ENCODE measurements around the gene DNM1. TPM values are rescaled to one million over a fixed set of nuclear protein-coding genes. Genes with fewer than 3 reads are reported as not detected.

The DNM1 gene
- total and polyA plus RNA-seq, 2 donors (not counting 3 experiments of a cell fraction or from before 2014, with no cell fraction given) = 0.59 to 2.9 TPM

DNA sequence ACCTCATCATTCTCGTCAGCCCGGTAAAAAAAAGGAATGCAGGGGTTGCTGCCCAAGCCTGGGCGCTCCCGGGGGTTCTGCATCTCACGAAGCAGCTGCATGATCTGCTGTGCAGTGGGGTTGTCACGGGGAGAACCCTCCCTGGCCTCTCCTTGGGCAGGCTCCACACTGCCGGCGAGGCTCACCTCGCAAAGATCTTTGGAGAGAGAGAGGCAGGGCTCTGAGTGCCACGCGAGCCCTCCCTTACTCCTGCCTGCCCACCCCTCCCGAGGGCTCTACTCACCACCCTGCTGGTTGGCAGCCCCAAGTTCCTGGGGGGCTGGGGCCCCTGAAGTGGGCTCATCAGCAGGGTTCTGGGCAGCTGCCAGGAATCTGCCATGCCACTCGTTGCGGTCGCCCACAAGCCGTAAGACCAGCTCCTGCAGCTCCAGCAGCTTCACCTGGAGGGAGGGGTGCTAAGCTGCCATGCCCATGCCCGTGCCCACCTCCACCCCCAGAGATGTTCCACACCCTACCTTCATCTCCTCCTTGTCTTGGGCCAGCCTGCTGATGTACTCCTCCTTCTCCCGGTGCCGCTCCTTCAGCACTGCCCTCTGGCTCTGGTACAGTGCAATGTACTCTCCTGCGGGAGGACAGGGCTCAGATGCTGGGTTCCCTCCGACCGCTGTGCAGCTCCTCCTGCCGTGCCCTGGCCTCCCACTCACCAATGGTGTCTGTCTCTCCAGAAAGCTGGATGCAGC is 54.1 kb downstream of the DNM1 start:
- intact Hi-C loops (cut with micrococcal nuclease) (no loop called here), dilution Hi-C loops (cut with MboI; ENCODE audit: extremely low pct_ligation_motif_present, low sequenced_read_pairs) (no loop called here)
- BruUV-seq (replicated peaks) = TSS peak; percentile 44
- ChIA-PET CTCF (interaction anchor here (1.3 kb wide), 1 partner anchor 84 kb away, joined by 5 read pairs; no protein-coding TSS in a partner anchor), POLR2A (no interaction called here)
- FAIRE-seq = no peak
- Histone ChIP-seq H3K9me1 (replicated peaks; ENCODE audit: control insufficient read depth, extremely low read depth, insufficient read depth, low read length) (no peaks in the 10 kb centered on the region), H4K20me1 (replicated peaks; ENCODE audit: control insufficient read depth, extremely low read depth, insufficient read depth, low read length) (no peaks in the 10 kb centered on the region), H3K9ac (replicated peaks; ENCODE audit: extremely low read depth, insufficient read depth, low read length) (no peak overlapping the region), H3K4me1 (ENCODE audit: control insufficient read depth, extremely low read depth, insufficient read depth, low read length) (no peaks in the 10 kb centered on the region), H3K27me3 (ENCODE audit: control insufficient read depth in 2 of 2, insufficient read depth in 2 of 2, low read length in 2 of 2) (no peaks in the 10 kb centered on the region), H3K79me2 (ENCODE audit: control insufficient read depth, insufficient read depth, low read length) (no peaks in the 10 kb centered on the region), H3K4me2 (ENCODE audit: insufficient read depth, low read length) (no peak overlapping the region), H3K27ac (ENCODE audit: insufficient read depth, low read depth, low read length) (no peak overlapping the region), H3K4me3 (replicated peaks in 1 of 3; ENCODE audit: insufficient read depth in 1 of 3, low read depth in 1 of 3, low read length in 3 of 3) (no peak overlapping the region), H2AFZ (ENCODE audit: low read depth, low read length) (no peak overlapping the region), H3K36me3 (ENCODE audit: control insufficient read depth in 2 of 2, extremely low read depth in 1 of 2, insufficient read depth in 2 of 2, low read length in 2 of 2) (peaks cover 6 to 47% of the 10 kb centered on the region in 2 experiments), H3K9me3 (replicated peaks; ENCODE audit: control insufficient read depth, insufficient read depth, low read length) (no peaks in the 10 kb centered on the region)
- no peak for DNase-seq (ENCODE audit: low read depth, low spot score)
- no peak for TF ChIP-seq GATA2 (IDR thresholded peaks at IDR 0.05; ENCODE audit: insufficient read depth, insufficient read length, low read depth, low read length)
- TF ChIP-seq POLR2A (IDR thresholded peaks at IDR 0.05; ENCODE audit: low read depth, low read length) = no peak
- TF ChIP-seq, protein P1, sequence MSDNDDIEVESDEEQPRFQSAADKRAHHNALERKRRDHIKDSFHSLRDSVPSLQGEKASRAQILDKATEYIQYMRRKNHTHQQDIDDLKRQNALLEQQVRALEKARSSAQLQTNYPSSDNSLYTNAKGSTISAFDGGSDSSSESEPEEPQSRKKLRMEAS (IDR thresholded peaks at IDR 0.05; ENCODE audit: insufficient read depth, insufficient read length) = no peak
- no peak for TF ChIP-seq EZH2 (IDR thresholded peaks at IDR 0.05; ENCODE audit: borderline replicate concordance, low read depth, low read length, severe bottlenecking)
- no peak for TF ChIP-seq FOS (IDR thresholded peaks at IDR 0.05; ENCODE audit: borderline replicate concordance, insufficient read depth, low read length)
- TF ChIP-seq, protein P2, sequence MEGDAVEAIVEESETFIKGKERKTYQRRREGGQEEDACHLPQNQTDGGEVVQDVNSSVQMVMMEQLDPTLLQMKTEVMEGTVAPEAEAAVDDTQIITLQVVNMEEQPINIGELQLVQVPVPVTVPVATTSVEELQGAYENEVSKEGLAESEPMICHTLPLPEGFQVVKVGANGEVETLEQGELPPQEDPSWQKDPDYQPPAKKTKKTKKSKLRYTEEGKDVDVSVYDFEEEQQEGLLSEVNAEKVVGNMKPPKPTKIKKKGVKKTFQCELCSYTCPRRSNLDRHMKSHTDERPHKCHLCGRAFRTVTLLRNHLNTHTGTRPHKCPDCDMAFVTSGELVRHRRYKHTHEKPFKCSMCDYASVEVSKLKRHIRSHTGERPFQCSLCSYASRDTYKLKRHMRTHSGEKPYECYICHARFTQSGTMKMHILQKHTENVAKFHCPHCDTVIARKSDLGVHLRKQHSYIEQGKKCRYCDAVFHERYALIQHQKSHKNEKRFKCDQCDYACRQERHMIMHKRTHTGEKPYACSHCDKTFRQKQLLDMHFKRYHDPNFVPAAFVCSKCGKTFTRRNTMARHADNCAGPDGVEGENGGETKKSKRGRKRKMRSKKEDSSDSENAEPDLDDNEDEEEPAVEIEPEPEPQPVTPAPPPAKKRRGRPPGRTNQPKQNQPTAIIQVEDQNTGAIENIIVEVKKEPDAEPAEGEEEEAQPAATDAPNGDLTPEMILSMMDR (IDR thresholded peaks at IDR 0.05; ENCODE audit: extremely low read depth in 1 of 2, insufficient read depth in 1 of 2, low read depth in 1 of 2, low read length in 2 of 2) = no peak
- no peak for TF ChIP-seq MYC (IDR thresholded peaks at IDR 0.05; ENCODE audit: low read depth, low read length)
- TF ChIP-seq POLR2AphosphoS5 (IDR thresholded peaks at IDR 0.05; ENCODE audit: insufficient read depth, low read depth, low read length) = no peak
- TF ChIP-seq JUN (IDR thresholded peaks at IDR 0.05; ENCODE audit: borderline replicate concordance, insufficient read depth, insufficient read length, low read depth) = no peak
